CD4-positive, alpha-beta memory T cell (primary cell): ENCODE data around the gene PAPOLB. TPM values are rescaled to one million over a fixed set of nuclear protein-coding genes. Genes with fewer than 3 reads are reported as not detected.

Experiments
- CTCF ChIA-PET: fragments of 350-600 bp; sonication (Branson Sonifier 250); formaldehyde crosslinking; loops from one replicate; lab custom pipeline; 2021; ENCODE audit warnings: inconsistent platforms; ENCODE audit not compliant: partially characterized antibody; lab: Charles Lee
- POLR2A ChIA-PET: fragments of 350-600 bp; sonication (Branson Sonifier 250); formaldehyde crosslinking; loops from one replicate; lab custom pipeline; 2021; ENCODE audit not compliant: partially characterized antibody; lab: Charles Lee
- DNase-seq, 5 donors: peaks; one replicate each; pipeline versions ENCODE4 v3.0.0 to v3.0.0-alpha.2; 2020 to 2022; ENCODE audit warnings: mixed read lengths in 1 of 5
- H3K27ac ChIP-seq: one replicate; pipeline ENCODE4 v1.7.0; 2013; ENCODE audit warnings: low read depth, low read length
- H3K27me3 ChIP-seq: 2 replicates; pipeline ENCODE4 v1.7.0; 2013; ENCODE audit warnings: mild to moderate bottlenecking, low read length, moderate library complexity; ENCODE audit not compliant: insufficient read depth
- H3K36me3 ChIP-seq: 2 replicates; pipeline ENCODE4 v1.7.0; 2013; ENCODE audit warnings: mild to moderate bottlenecking, low read length, moderate library complexity; ENCODE audit not compliant: insufficient read depth
- H3K4me1 ChIP-seq: 2 replicates; pipeline ENCODE4 v1.7.0; 2013; ENCODE audit warnings: mild to moderate bottlenecking, low read length, moderate library complexity; ENCODE audit not compliant: insufficient read depth
- H3K4me3 ChIP-seq, 2 donors: one replicate each; pipeline ENCODE4 v1.7.0; 2013; ENCODE audit warnings: low read length in 2 of 2, mild to moderate bottlenecking in 1 of 2
- H3K9me3 ChIP-seq, 2 donors: one replicate each; pipeline ENCODE4 v1.7.0; 2013; ENCODE audit warnings: low read length in 2 of 2, control low read depth in 1 of 2; ENCODE audit not compliant: control insufficient read depth in 1 of 2
- H3K27ac Mint-ChIP-seq, 7 donors: one replicate each; pipeline ENCODE4 v1.8.0; 2020 to 2021; ENCODE audit warnings: mixed read lengths in 7 of 7, mild to moderate bottlenecking in 6 of 7, inconsistent platforms in 3 of 7, moderate library complexity in 3 of 7
- H3K27me3 Mint-ChIP-seq, 2 donors: one replicate each; pipeline ENCODE4 v1.8.0; 2020 to 2021; ENCODE audit warnings: mixed read lengths in 2 of 2
- H3K36me3 Mint-ChIP-seq, 2 donors: one replicate each; pipeline ENCODE4 v1.8.0; 2020 to 2021; ENCODE audit warnings: mixed read lengths in 2 of 2, inconsistent platforms in 1 of 2, mild to moderate bottlenecking in 1 of 2
- H3K4me1 Mint-ChIP-seq, 4 donors: one replicate each; pipeline ENCODE4 v1.8.0; 2020 to 2021; ENCODE audit warnings: mixed read lengths in 4 of 4, mild to moderate bottlenecking in 1 of 4
- H3K4me3 Mint-ChIP-seq, 8 donors: one replicate each; pipeline ENCODE4 v1.8.0; 2020 to 2021; ENCODE audit warnings: mixed read lengths in 8 of 8, mild to moderate bottlenecking in 7 of 8, moderate library complexity in 6 of 8, inconsistent platforms in 3 of 8
- H3K9me3 Mint-ChIP-seq, 8 donors: one replicate each; pipeline ENCODE4 v1.8.0; 2020 to 2021; ENCODE audit warnings: mixed read lengths in 8 of 8, mild to moderate bottlenecking in 5 of 8, inconsistent platforms in 3 of 8, moderate library complexity in 1 of 8
- intact Hi-C: fragments of 100-400 bp; cut with micrococcal nuclease; formaldehyde crosslinking; loops from one replicate; pipeline ENCODE4 v1.15.1; 2023
- polyA plus RNA-seq, 2 donors: library from polyadenylated mRNA; unstranded; fragments of 300-500 nt; fragmentation: Illumina TruSeq; gene quantifications; one replicate each; pipeline ENCODE4 v1.2.3, GENCODE V29; 2021
- total RNA-seq, 2 experiments: library from RNA; stranded (reverse); gene quantifications; one replicate each; pipeline ENCODE4 v1.2.3, GENCODE V29; 2021

The PAPOLB gene
- total and polyA plus RNA-seq, 4 experiments from 2014 or later: not detected

DNA sequence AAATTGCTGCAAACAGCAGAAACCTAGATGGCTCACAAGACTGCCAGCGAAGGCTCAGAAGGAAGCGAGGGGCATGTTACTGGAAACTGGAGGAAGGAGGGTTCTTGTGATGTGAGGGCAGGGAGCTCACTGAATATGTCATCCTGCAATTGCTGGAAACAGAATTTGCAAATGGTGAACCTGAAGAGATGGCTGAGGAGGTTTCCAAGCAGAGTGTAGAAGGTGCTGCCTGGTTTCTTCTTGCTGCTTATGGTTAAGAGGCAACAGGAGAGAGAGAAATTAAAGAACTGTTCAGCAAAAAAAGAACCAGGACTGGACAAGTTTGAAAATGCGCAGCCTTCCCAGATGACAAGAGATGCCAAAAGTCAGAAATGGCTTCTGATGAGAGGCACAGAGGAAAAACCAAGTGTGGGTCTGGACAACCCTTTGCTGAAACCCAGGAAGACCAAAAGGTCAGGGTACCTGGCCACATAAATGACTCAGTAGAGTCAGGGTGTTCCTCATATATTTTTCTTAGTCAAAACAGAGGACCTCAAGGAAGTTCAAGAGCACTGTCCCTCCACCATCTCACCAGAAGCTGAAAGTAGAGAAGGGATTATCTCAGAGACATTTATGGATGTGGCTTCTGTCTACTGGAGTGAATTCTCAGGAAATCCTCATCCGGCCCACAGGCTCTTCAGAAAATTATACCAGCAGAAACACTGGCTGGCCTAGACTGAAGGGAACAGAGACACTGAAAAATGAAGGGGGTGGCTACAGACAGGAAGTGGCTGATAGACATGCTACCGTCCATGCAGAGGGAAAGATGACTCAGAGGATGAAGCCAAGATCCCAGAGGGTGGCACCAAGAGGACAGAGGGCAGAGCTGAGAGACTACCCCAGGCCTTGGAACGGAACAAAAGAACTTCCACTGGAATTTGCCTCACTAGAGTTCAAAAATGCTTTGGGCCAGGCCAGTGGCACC is 10.1 kb downstream of the PAPOLB start:
- ChIA-PET CTCF (no interaction called here), POLR2A (no interaction called here)
- Histone ChIP-seq H3K9me3 (no peaks in the 10 kb centered on the region), H3K27me3 (no peaks in the 10 kb centered on the region), H3K4me3 (no peak overlapping the region), H3K4me1 (no peaks in the 10 kb centered on the region), H3K36me3 (no peaks in the 10 kb centered on the region), H3K27ac (no peak overlapping the region)
- DNase-seq: no peak
- Mint-ChIP-seq H3K27ac (peak overlapping the region in 1 of 7 donors; percentile 46), H3K9me3 (peaks cover 0 to 10% (median 3%) of the 10 kb centered on the region in 8 donors), H3K27me3 (peaks cover 1 to 2% of the 10 kb centered on the region in 2 donors), H3K4me3 (no peak overlapping the region), H3K4me1 (no peaks in the 10 kb centered on the region), H3K36me3 (no peaks in the 10 kb centered on the region)
- intact Hi-C loops: no loop called here

DNA sequence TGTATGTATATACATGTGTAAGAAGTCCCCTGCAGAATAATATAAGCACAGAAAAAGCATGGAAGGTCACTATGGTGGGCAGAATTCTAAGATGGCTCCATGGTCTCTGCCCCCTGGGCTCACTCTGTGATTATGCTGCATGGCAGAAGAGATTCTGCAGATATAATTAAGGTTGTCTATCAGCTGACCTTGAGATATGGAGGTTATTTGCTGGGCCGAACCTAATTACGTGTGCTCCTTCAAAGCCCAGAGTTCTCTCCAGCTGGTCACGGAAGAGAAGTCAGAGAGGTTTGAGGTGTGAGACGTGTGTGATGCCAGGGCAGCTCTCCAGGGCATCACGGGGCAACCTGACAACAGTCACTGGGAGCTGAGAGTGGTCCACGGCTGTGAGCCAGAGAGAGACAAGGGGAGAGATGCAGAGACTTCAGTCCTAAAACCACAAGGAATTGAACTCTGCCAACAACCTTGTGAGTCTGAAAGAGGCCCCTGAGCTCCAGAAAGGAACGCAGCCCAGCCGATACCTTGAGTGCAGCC is 11.5 kb downstream of the PAPOLB start:
- no peaks in the 10 kb centered on the region for H3K36me3 Mint-ChIP-seq
- H3K9me3 Mint-ChIP-seq: peaks cover 0 to 10% (median 3%) of the 10 kb centered on the region in 8 donors
- Histone ChIP-seq H3K27me3 (no peaks in the 10 kb centered on the region), H3K4me3 (no peak overlapping the region), H3K27ac (no peak overlapping the region), H3K4me1 (no peaks in the 10 kb centered on the region), H3K36me3 (no peaks in the 10 kb centered on the region), H3K9me3 (no peaks in the 10 kb centered on the region)
- peaks cover 1 to 7% of the 10 kb centered on the region in 2 donors for H3K27me3 Mint-ChIP-seq
- no peak for DNase-seq
- ChIA-PET CTCF (no interaction called here), POLR2A (no interaction called here)
- intact Hi-C loops: no loop called here
- no peak overlapping the region for H3K4me3 Mint-ChIP-seq
- H3K27ac Mint-ChIP-seq: peak overlapping the region in 1 of 7 donors; percentile 37
- peaks cover 0 to 3% (median 1%) of the 10 kb centered on the region in 4 donors for H3K4me1 Mint-ChIP-seq

DNA sequence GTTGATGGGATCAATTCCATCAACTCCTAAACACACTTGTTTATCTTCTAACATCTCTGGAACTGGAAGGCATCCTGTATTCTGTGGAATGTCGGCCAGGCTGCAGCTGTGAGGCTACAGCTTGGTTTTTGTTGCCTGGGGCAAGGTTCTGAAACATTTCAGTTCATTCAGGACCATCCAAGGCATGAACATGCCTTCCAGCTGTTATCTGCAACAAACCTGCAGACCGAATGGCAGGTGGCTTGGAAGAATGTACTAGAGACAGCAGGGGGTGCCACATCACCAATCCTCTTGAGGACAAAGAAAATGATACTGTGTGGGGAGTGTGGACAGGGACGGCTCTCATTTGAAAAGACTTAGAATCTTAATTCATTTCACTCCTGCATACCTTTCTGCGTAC is 12.4 kb downstream of the PAPOLB start:
- DNase-seq: peak in 2 of 5 donors; percentile 16 to 17
- ChIA-PET CTCF (no interaction called here), POLR2A (no interaction called here)
- Mint-ChIP-seq H3K36me3 (no peaks in the 10 kb centered on the region), H3K4me3 (no peak overlapping the region), H3K9me3 (peaks cover 0 to 10% (median 3%) of the 10 kb centered on the region in 8 donors), H3K4me1 (peaks cover 0 to 4% (median 1%) of the 10 kb centered on the region in 4 donors), H3K27me3 (peaks cover 1 to 9% of the 10 kb centered on the region in 2 donors), H3K27ac (no peak overlapping the region)
- no peaks in the 10 kb centered on the region for H3K4me1 ChIP-seq
- no peak overlapping the region for H3K27ac ChIP-seq
- no peaks in the 10 kb centered on the region for H3K27me3 ChIP-seq
- no peaks in the 10 kb centered on the region for H3K36me3 ChIP-seq
- no peak overlapping the region for H3K4me3 ChIP-seq
- H3K9me3 ChIP-seq: no peaks in the 10 kb centered on the region
- intact Hi-C loops: loop anchor here (1.0 kb wide), 1 partner anchor 236 kb away; no protein-coding TSS in a partner anchor

DNA sequence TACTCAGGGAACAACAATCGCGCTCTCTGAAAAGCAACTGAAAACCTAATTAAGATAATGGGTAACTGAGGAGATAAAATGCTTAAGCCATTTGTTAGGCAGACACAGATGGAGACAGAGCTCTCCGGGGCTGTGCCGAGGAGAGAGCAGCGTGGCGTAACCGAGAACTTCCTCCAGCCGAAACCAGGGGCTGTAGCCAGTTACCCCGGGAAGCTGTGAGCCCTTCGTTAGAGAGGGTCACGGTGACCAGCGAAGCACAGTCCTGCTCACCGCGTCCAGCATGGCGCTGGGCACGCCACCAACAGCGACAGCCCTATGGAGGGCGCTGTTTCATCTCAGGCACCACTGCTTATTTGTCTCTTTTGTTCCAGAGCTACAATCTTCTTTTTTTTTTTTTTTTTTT is 16.1 kb downstream of the PAPOLB start:
- Histone ChIP-seq H3K36me3 (no peaks in the 10 kb centered on the region), H3K27ac (no peak overlapping the region), H3K4me1 (no peaks in the 10 kb centered on the region), H3K9me3 (no peaks in the 10 kb centered on the region), H3K27me3 (no peaks in the 10 kb centered on the region), H3K4me3 (no peak overlapping the region)
- intact Hi-C loops: no loop called here
- DNase-seq: no peak
- Mint-ChIP-seq H3K4me1 (peaks cover 0 to 4% (median 1%) of the 10 kb centered on the region in 4 donors), H3K27ac (no peak overlapping the region), H3K27me3 (peaks cover 5 to 12% of the 10 kb centered on the region in 2 donors), H3K36me3 (no peaks in the 10 kb centered on the region), H3K9me3 (peaks cover 0 to 3% (median 0%) of the 10 kb centered on the region in 8 donors), H3K4me3 (no peak overlapping the region)
- ChIA-PET CTCF (interaction anchor here (1.6 kb wide), 1 partner anchor 15 kb away, joined by 3 read pairs; no protein-coding TSS in a partner anchor), POLR2A (no interaction called here)

DNA sequence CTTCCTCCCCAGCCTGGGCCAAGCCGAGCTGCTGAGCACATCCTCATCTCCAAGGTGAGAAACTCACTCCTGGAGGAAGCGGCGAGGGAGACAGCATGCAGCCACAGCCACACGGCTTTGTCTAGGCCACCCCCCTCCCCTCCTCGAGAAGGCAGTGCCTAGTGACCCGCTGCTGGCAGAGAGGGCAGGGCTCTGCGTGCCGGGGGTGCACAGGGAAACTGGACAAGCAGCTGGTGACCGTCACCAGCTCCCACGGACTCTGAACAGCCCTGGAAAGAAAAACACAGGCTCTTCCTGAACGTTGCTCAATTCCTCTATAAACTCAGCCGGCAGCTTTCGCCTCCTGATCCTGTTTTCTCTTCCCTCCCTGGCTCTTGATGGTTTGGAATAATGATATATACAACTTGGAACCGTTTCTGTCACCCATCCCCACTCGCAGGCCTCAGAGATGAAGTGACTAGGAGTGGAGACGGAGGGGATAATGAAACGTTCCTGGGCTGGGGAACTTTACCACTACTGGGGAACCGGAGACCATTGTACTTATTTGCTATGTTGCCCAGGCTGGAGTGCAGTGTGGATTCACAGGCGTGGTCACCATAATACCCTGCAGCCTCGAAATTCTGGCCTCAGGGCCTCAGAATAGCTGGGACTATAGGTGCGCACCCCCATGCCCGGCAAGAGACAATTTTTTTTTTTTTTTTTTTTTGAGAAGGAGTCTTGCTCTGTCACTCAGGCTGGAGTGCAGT is 19.3 kb downstream of the PAPOLB start:
- Mint-ChIP-seq H3K27ac (no peak overlapping the region), H3K4me1 (peaks cover 0 to 4% (median 1%) of the 10 kb centered on the region in 4 donors), H3K9me3 (no peaks in the 10 kb centered on the region), H3K27me3 (peaks cover 4 to 11% of the 10 kb centered on the region in 2 donors), H3K36me3 (no peaks in the 10 kb centered on the region), H3K4me3 (no peak overlapping the region)
- no peak overlapping the region for H3K4me3 ChIP-seq
- H3K4me1 ChIP-seq: no peaks in the 10 kb centered on the region
- H3K36me3 ChIP-seq: no peaks in the 10 kb centered on the region
- ChIA-PET CTCF (interaction anchor here (1.0 kb wide), 1 partner anchor 242 kb away, joined by 4 read pairs; no protein-coding TSS in a partner anchor), POLR2A (no interaction called here)
- H3K27ac ChIP-seq: no peak overlapping the region
- H3K27me3 ChIP-seq: no peaks in the 10 kb centered on the region
- intact Hi-C loops: no loop called here
- no peak for DNase-seq
- H3K9me3 ChIP-seq: no peaks in the 10 kb centered on the region

DNA sequence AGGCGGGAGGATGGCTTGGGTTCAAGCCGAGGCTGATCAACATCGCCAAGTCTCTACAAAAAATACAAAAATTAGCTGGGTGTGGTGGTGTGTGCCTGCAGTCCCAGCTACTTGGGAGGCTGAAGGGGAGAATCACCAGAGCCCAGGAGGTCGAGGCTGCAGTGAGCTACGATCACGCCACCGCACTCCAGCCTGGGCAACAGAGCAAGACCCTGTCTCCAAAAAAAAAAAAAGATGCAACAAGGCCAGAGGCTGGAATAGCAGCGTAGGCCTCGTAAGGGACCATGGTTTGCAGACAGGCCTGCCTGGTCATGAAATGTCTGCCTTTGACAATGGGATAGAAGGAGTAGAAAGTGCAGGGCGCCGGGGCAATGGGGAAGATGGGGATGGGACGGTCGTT is 20.0 kb downstream of the PAPOLB start:
- H3K36me3 ChIP-seq: no peaks in the 10 kb centered on the region
- Mint-ChIP-seq H3K9me3 (no peaks in the 10 kb centered on the region), H3K4me1 (peaks cover 0 to 4% (median 1%) of the 10 kb centered on the region in 4 donors), H3K4me3 (no peak overlapping the region), H3K36me3 (no peaks in the 10 kb centered on the region), H3K27ac (no peak overlapping the region), H3K27me3 (peaks cover 4 to 12% of the 10 kb centered on the region in 2 donors)
- no peaks in the 10 kb centered on the region for H3K27me3 ChIP-seq
- ChIA-PET CTCF (no interaction called here), POLR2A (no interaction called here)
- H3K27ac ChIP-seq: no peak overlapping the region
- H3K4me3 ChIP-seq: no peak overlapping the region
- intact Hi-C loops: no loop called here
- H3K9me3 ChIP-seq: no peaks in the 10 kb centered on the region
- no peaks in the 10 kb centered on the region for H3K4me1 ChIP-seq
- no peak for DNase-seq
